ENCODE results near the gene LYRM1.

Gene LYRM1

GRCh38 chr16:20897922-20898321 is 2.6 kb upstream of the LYRM1 start:
- no peaks in the 10 kb centered on the region for H3K9me3 ChIP-seq (ENCODE audit: control insufficient read depth, low read length)
- H3K4me3 ChIP-seq (ENCODE audit: low read length): no peak overlapping the region
- H3K36me3 ChIP-seq (ENCODE audit: control insufficient read depth, insufficient read depth, low read length): no peaks in the 10 kb centered on the region
- H3K27me3 ChIP-seq (ENCODE audit: control insufficient read depth, insufficient read depth, low read length): no peaks in the 10 kb centered on the region
- no peak overlapping the region for H3K9ac ChIP-seq (ENCODE audit: low read length)
- peaks cover 32% of the 10 kb centered on the region for H3K4me1 ChIP-seq (ENCODE audit: control insufficient read depth, insufficient read depth, low read length)

GRCh38 chr16:20899071-20899470 is 1.5 kb upstream of the LYRM1 start:
- Histone ChIP-seq H3K9ac (ENCODE audit: low read length) (peak overlapping the region; percentile 93), H3K9me3 (ENCODE audit: control insufficient read depth, low read length) (no peaks in the 10 kb centered on the region), H3K27me3 (ENCODE audit: control insufficient read depth, insufficient read depth, low read length) (no peaks in the 10 kb centered on the region), H3K4me1 (ENCODE audit: control insufficient read depth, insufficient read depth, low read length) (peaks cover 39% of the 10 kb centered on the region), H3K4me3 (ENCODE audit: low read length) (peak overlapping the region; percentile 53), H3K36me3 (ENCODE audit: control insufficient read depth, insufficient read depth, low read length) (no peaks in the 10 kb centered on the region)

- peaks cover 45% of the 10 kb centered on the region for H3K4me1 ChIP-seq (ENCODE audit: control insufficient read depth, insufficient read depth, low read length)
- peak overlapping the region; percentile 93 for H3K9ac ChIP-seq (ENCODE audit: low read length)
- H3K27me3 ChIP-seq (ENCODE audit: control insufficient read depth, insufficient read depth, low read length): no peaks in the 10 kb centered on the region
- H3K36me3 ChIP-seq (ENCODE audit: control insufficient read depth, insufficient read depth, low read length): no peaks in the 10 kb centered on the region
- H3K4me3 ChIP-seq (ENCODE audit: low read length): peak overlapping the region; percentile 53
- H3K9me3 ChIP-seq (ENCODE audit: control insufficient read depth, low read length): no peaks in the 10 kb centered on the region
Observed at GRCh38 chr16:20899477-20900298, 883 bp upstream of the LYRM1 start.

- H3K4me3 ChIP-seq (ENCODE audit: low read length): peak overlapping the region; percentile 60
- peak overlapping the region; percentile 93 for H3K9ac ChIP-seq (ENCODE audit: low read length)
- H3K4me1 ChIP-seq (ENCODE audit: control insufficient read depth, insufficient read depth, low read length): peaks cover 59% of the 10 kb centered on the region
- no peaks in the 10 kb centered on the region for H3K9me3 ChIP-seq (ENCODE audit: control insufficient read depth, low read length)
- H3K27me3 ChIP-seq (ENCODE audit: control insufficient read depth, insufficient read depth, low read length): no peaks in the 10 kb centered on the region
- H3K36me3 ChIP-seq (ENCODE audit: control insufficient read depth, insufficient read depth, low read length): no peaks in the 10 kb centered on the region
Observed at GRCh38 chr16:20901068-20901435, 481 bp downstream of the LYRM1 start.

DNA sequence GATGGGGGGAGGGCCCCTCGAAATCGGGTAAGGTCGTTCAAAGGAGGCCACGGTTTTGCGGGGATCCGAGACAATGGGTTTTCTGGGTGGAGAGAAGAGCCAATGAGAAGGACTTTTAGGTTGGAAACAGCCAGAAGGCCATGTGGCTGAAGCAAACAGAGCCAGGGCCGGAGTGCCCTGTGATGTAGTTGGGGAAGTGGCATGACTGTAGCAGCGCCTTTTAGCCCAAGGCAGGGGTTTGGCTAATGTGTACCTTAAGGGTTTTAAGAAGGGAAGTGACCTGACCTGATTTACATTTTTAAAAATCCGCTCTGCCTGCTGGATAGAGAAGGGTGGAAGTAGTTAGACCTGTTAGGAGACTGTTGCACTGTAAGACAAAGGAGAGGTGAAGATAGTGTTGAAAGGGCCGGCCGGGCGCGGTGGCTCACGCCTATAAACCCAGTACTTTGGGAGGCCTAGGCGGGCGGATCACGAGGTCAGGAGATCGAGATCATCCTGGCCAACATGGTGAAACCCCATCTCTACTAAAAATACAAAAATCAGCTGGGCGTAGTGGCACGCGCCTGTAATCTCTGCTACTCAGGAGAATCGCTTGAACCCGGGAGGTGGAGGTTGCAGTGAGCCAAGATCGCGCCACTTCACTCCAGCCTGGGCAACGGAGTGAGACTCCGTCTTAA is 1.0 kb downstream of the LYRM1 start:
- Histone ChIP-seq H3K4me1 (ENCODE audit: control insufficient read depth, insufficient read depth, low read length) (peaks cover 64% of the 10 kb centered on the region), H3K36me3 (ENCODE audit: control insufficient read depth, insufficient read depth, low read length) (no peaks in the 10 kb centered on the region), H3K4me3 (ENCODE audit: low read length) (peak overlapping the region; percentile 60), H3K27me3 (ENCODE audit: control insufficient read depth, insufficient read depth, low read length) (no peaks in the 10 kb centered on the region), H3K9me3 (ENCODE audit: control insufficient read depth, low read length) (no peaks in the 10 kb centered on the region), H3K9ac (ENCODE audit: low read length) (peak overlapping the region; percentile 93)

DNA sequence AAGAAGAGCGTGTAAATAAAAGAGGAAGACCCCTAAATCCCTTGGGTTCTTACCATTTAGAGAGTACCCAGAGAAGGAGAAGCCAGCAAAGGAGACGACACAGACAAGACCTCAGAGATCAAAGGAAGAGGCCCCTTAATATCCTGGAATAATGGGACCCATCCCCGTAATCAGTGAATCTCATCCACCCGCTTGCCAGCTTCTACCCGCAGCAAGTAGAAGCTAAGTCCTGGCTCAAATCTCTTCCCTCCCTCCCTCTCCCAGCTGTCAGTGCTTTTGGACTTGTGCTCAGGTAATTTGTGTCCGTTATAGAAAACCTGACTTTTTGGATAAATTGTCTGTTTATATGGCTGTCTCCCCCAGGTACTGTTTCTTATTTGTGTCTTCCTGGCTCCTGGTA is 1.9 kb downstream of the LYRM1 start:
- H3K9ac ChIP-seq (ENCODE audit: low read length): no peak overlapping the region
- H3K4me3 ChIP-seq (ENCODE audit: low read length): no peak overlapping the region
- H3K36me3 ChIP-seq (ENCODE audit: control insufficient read depth, insufficient read depth, low read length): no peaks in the 10 kb centered on the region
- no peaks in the 10 kb centered on the region for H3K27me3 ChIP-seq (ENCODE audit: control insufficient read depth, insufficient read depth, low read length)
- H3K4me1 ChIP-seq (ENCODE audit: control insufficient read depth, insufficient read depth, low read length): peaks cover 66% of the 10 kb centered on the region
- H3K9me3 ChIP-seq (ENCODE audit: control insufficient read depth, low read length): no peaks in the 10 kb centered on the region

GRCh38 chr16:20903116-20903898 is 2.7 kb downstream of the LYRM1 start:
- peak overlapping the region; percentile 23 for H3K9ac ChIP-seq (ENCODE audit: low read length)
- H3K4me3 ChIP-seq (ENCODE audit: low read length): no peak overlapping the region
- H3K9me3 ChIP-seq (ENCODE audit: control insufficient read depth, low read length): no peaks in the 10 kb centered on the region
- H3K27me3 ChIP-seq (ENCODE audit: control insufficient read depth, insufficient read depth, low read length): no peaks in the 10 kb centered on the region
- H3K36me3 ChIP-seq (ENCODE audit: control insufficient read depth, insufficient read depth, low read length): no peaks in the 10 kb centered on the region
- H3K4me1 ChIP-seq (ENCODE audit: control insufficient read depth, insufficient read depth, low read length): peaks cover 57% of the 10 kb centered on the region

DNA sequence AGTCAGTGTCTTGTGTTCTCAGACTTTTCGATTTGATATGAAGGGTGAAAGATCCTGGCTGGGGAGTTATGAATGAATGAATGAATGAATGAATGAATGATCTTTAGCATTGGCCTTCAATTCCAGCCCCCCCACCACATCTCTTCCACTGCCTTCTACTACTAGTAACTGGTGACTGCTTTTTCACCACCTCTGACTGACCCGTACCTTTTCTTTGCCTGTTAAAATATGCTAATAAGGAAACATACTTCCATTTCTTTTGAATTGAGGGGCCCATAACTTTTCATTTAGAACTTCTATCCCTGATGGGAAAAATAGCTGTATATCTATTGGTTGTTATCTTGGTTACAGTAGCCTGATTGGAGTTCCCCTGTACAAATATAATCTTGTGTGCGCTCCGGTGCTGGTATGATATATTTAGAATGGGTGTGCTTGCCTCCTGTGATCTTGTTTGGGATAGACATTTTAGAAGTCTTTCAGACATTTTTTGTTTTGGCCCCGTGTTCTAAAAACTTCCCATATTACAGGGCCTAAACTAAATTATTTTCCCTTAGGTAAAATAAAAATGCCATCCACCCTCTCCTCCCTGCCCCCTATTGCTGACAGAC is 3.4 kb downstream of the LYRM1 start:
- H3K9me3 ChIP-seq (ENCODE audit: control insufficient read depth, low read length): no peaks in the 10 kb centered on the region
- no peaks in the 10 kb centered on the region for H3K36me3 ChIP-seq (ENCODE audit: control insufficient read depth, insufficient read depth, low read length)
- H3K9ac ChIP-seq (ENCODE audit: low read length): peak overlapping the region; percentile 23
- no peak overlapping the region for H3K4me3 ChIP-seq (ENCODE audit: low read length)
- peaks cover 50% of the 10 kb centered on the region for H3K4me1 ChIP-seq (ENCODE audit: control insufficient read depth, insufficient read depth, low read length)
- H3K27me3 ChIP-seq (ENCODE audit: control insufficient read depth, insufficient read depth, low read length): no peaks in the 10 kb centered on the region

DNA sequence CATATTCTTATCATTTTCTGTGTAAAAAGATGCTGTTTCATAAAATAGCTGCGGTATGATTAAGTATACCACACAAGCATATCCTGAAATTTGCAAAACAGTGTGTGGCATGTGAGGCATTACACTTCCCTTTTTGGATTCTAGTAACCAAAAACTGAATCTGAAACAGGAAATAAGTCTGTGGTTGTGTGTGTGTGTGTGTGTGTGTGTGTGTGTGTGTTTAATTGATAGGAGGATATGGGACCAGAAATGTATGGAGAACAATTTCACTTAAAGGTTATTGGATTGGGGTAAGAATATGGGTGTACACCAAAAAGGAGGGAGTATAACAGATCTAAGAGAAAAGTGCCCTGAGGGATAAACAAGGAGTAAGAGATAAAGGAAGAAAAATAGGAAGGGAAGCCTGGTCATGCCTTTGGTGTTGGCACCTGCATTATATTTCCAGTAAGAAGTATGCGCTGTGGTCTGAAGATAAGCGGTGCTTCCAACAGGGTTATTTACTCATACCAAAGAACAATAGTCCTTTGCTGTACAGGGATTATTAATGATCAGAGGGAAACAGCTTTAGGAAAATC is 4.0 kb downstream of the LYRM1 start:
- Histone ChIP-seq H3K9me3 (ENCODE audit: control insufficient read depth, low read length) (no peaks in the 10 kb centered on the region), H3K27me3 (ENCODE audit: control insufficient read depth, insufficient read depth, low read length) (no peaks in the 10 kb centered on the region), H3K36me3 (ENCODE audit: control insufficient read depth, insufficient read depth, low read length) (no peaks in the 10 kb centered on the region), H3K9ac (ENCODE audit: low read length) (peak overlapping the region; percentile 23), H3K4me3 (ENCODE audit: low read length) (no peak overlapping the region), H3K4me1 (ENCODE audit: control insufficient read depth, insufficient read depth, low read length) (peaks cover 50% of the 10 kb centered on the region)

GRCh38 chr16:20905576-20905975 is 5.0 kb downstream of the LYRM1 start:
- Histone ChIP-seq H3K36me3 (ENCODE audit: control insufficient read depth, insufficient read depth, low read length) (no peaks in the 10 kb centered on the region), H3K27me3 (ENCODE audit: control insufficient read depth, insufficient read depth, low read length) (no peaks in the 10 kb centered on the region), H3K4me1 (ENCODE audit: control insufficient read depth, insufficient read depth, low read length) (peaks cover 50% of the 10 kb centered on the region), H3K4me3 (ENCODE audit: low read length) (no peak overlapping the region), H3K9ac (ENCODE audit: low read length) (no peak overlapping the region), H3K9me3 (ENCODE audit: control insufficient read depth, low read length) (no peaks in the 10 kb centered on the region)

DNA sequence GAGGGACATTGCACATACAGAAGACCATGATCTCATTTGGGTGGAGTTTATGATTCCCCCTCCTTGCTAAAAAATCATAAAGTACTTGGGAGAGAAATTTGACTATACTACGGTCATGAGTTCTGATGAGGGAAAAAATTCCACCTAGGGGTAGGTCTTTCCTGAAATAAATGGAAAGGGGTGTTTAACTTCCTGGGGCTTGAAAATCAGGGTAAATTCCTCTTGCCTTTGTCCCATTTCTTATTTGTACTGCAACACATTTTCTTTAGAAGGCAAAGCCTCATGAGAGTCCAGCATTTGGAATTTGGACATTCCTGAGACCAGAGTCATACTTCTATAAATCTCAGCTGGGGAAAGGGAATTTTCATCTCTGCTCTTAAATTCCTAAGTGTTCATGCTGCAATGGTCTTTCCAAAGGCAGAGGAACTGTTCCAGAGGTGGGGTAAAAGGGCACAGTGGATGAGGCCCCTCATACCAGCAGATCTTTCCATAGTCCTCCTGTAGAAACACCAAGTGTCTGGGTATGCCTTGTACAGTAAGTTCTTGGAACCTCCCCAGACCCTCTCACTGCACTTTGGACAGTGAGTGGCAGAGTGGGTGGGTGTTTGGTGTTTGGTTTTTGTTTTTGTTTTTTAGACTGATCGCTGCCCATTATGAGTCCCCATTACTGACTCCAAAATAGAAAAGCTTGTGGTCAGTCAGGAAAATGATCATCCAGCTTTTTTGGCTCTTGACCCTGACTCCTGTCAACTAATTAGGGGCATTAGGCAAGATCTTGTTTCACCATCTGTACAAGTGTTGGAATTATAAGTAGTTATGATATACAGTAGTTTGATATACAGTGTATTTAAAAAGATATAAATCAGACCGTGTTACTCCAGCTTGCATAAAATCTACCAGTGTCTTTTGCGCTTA is 6.0 kb downstream of the LYRM1 start:
- Histone ChIP-seq H3K27me3 (ENCODE audit: control insufficient read depth, insufficient read depth, low read length) (no peaks in the 10 kb centered on the region), H3K9ac (ENCODE audit: low read length) (no peak overlapping the region), H3K36me3 (ENCODE audit: control insufficient read depth, insufficient read depth, low read length) (no peaks in the 10 kb centered on the region), H3K9me3 (ENCODE audit: control insufficient read depth, low read length) (no peaks in the 10 kb centered on the region), H3K4me3 (ENCODE audit: low read length) (no peak overlapping the region), H3K4me1 (ENCODE audit: control insufficient read depth, insufficient read depth, low read length) (peaks cover 52% of the 10 kb centered on the region)
